ENCODE results near the gene RPL10A.
"Not testable (repeated sequence)": the region's sequence is repeated elsewhere in the genome, so short reads cannot be mapped to it uniquely, and the experiment has no call there.

The RPL10A gene

GRCh38 chr6:35512740-35513139, 44.5 kb downstream of the RPL10A start, which contains the start of gene TULP1:
Gene TULP1, minus strand, starts transcription at chr6:35512896. Its CDS starts 38 bp downstream, at chr6:35512858.
- no peak within 1 kb of the TSS for H3K4me3 ChIP-seq (ENCODE audit: low read depth, low read length)
- TF ChIP-seq CTCF (IDR thresholded peaks at IDR 0.05; ENCODE audit: low read depth, low read length), result no peak
- DNase-seq (ENCODE audit: low read depth, low spot score), result no peak
- in situ Hi-C loops (cut with HindIII; ENCODE audit: low sequenced_read_pairs), result no loop called here

GRCh38 chr6:35514587-35514986, 46.4 kb downstream of the RPL10A start:
- no peak for TF ChIP-seq CTCF (IDR thresholded peaks at IDR 0.05; ENCODE audit: low read depth, low read length)
- no peak overlapping the region for H3K4me3 ChIP-seq (ENCODE audit: low read depth, low read length)
- DNase-seq (ENCODE audit: low read depth, low spot score), result no peak
- in situ Hi-C loops (cut with HindIII; ENCODE audit: low sequenced_read_pairs), result no loop called here

- in situ Hi-C loops (cut with HindIII; ENCODE audit: low sequenced_read_pairs); DNase-seq (ENCODE audit: low read depth, low spot score); H3K4me3 ChIP-seq (ENCODE audit: low read depth, low read length): not testable (repeated sequence)
Measured at GRCh38 chr6:35515939-35516338, 47.7 kb downstream of the RPL10A start.

- in situ Hi-C loops (cut with HindIII; ENCODE audit: low sequenced_read_pairs), result no loop called here
- DNase-seq (ENCODE audit: low read depth, low spot score), result no peak
- no peak overlapping the region for H3K4me3 ChIP-seq (ENCODE audit: low read depth, low read length)
- TF ChIP-seq CTCF (IDR thresholded peaks at IDR 0.05; ENCODE audit: low read depth, low read length), result no peak
Measured at GRCh38 chr6:35516712-35517111, 48.5 kb downstream of the RPL10A start.

GRCh38 chr6:35517978-35518377, 49.8 kb downstream of the RPL10A start:
- DNase-seq (ENCODE audit: low read depth, low spot score); in situ Hi-C loops (cut with HindIII; ENCODE audit: low sequenced_read_pairs); H3K4me3 ChIP-seq (ENCODE audit: low read depth, low read length): not testable (repeated sequence)

GRCh38 chr6:35518566-35519312, 50.5 kb downstream of the RPL10A start:
- no peak for DNase-seq (ENCODE audit: low read depth, low spot score)
- H3K4me3 ChIP-seq (ENCODE audit: low read depth, low read length), result no peak overlapping the region
- in situ Hi-C loops (cut with HindIII; ENCODE audit: low sequenced_read_pairs), result no loop called here
- no peak for TF ChIP-seq CTCF (IDR thresholded peaks at IDR 0.05; ENCODE audit: low read depth, low read length)

GRCh38 chr6:35519313-35520015, 51.3 kb downstream of the RPL10A start:
- no peak overlapping the region for H3K4me3 ChIP-seq (ENCODE audit: low read depth, low read length)
- in situ Hi-C loops (cut with HindIII; ENCODE audit: low sequenced_read_pairs), result no loop called here
- DNase-seq (ENCODE audit: low read depth, low spot score), result no peak
- TF ChIP-seq CTCF (IDR thresholded peaks at IDR 0.05; ENCODE audit: low read depth, low read length), result no peak

All from astrocyte of the spinal cord (primary cell).